ENCODE results near the gene EFCAB14. TPM values are rescaled to one million over a fixed set of nuclear protein-coding genes. Genes with fewer than 3 reads are reported as not detected.

EFCAB14 gene
- total and polyA plus RNA-seq, 9 of the 15 experiments (the other 6 are each of a cell fraction or from before 2014, with no cell fraction given): 7.3 to 49.0 (median 37.3) TPM

GRCh38 chr1:46665983-46666382 lies 52.9 kb downstream of the EFCAB14 start (continued):
- no peak for TF ChIP-seq MGA (IDR thresholded peaks at IDR 0.05)

All from K562 (cell line).